T47D (cell line): ENCODE results near the gene TSC22D3.

Experiments
- DNase-seq, 2 experiments: peaks; one replicate each; pipeline versions ENCODE4 v3.0.0 to v3.0.0-alpha.2; 2011 to 2012; ENCODE audit warnings: low read depth in 1 of 2, low spot score in 1 of 2
- JUND ChIP-seq: IDR thresholded peaks from 2 replicates; pipeline ENCODE4 v1.6.1; 2012; ENCODE audit warnings: low read depth
- in situ Hi-C: cut with HindIII; loops from 2 replicates; pipeline ENCODE4 v1.10.0; 2016; ENCODE audit warnings: low sequenced_read_pairs, low pct_unique_long_range_greater_than_20kb

Gene TSC22D3

GRCh38 chrX:107773906-107774435 lies 1.6 kb downstream of the TSC22D3 start:
- TF ChIP-seq JUND = no peak
- DNase-seq = no peak
- in situ Hi-C loops = no loop called here

GRCh38 chrX:107773206-107773605 lies 2.4 kb downstream of the TSC22D3 start:
- TF ChIP-seq JUND = no peak
- in situ Hi-C loops = no loop called here
- no peak for DNase-seq

GRCh38 chrX:107769581-107770317 lies 5.8 kb downstream of the TSC22D3 start:
- TF ChIP-seq JUND = no peak
- in situ Hi-C loops = no loop called here
- DNase-seq = no peak

- no peak for TF ChIP-seq JUND
- in situ Hi-C loops = no loop called here
- no peak for DNase-seq
These were observed 7.5 kb downstream of the TSC22D3 start for GRCh38 chrX:107768051-107768450.

- no peak for TF ChIP-seq JUND
- in situ Hi-C loops = no loop called here
- no peak for DNase-seq
These were observed 9.0 kb downstream of the TSC22D3 start for GRCh38 chrX:107766470-107767150.

GRCh38 chrX:107764845-107765608 lies 10.6 kb downstream of the TSC22D3 start:
- TF ChIP-seq JUND = no peak
- no peak for DNase-seq
- in situ Hi-C loops = no loop called here

GRCh38 chrX:107763647-107764046 lies 11.9 kb downstream of the TSC22D3 start:
- in situ Hi-C loops = no loop called here
- TF ChIP-seq JUND = no peak
- no peak for DNase-seq

- DNase-seq = no peak
- in situ Hi-C loops = no loop called here
- no peak for TF ChIP-seq JUND
These were observed 15.1 kb downstream of the TSC22D3 start for GRCh38 chrX:107760304-107761077.

- no peak for DNase-seq
- no peak for TF ChIP-seq JUND
- in situ Hi-C loops = no loop called here
These were observed 17.3 kb downstream of the TSC22D3 start for GRCh38 chrX:107758231-107758766.

- in situ Hi-C loops = no loop called here
- TF ChIP-seq JUND = no peak
- no peak for DNase-seq
These were observed 19.9 kb downstream of the TSC22D3 start for GRCh38 chrX:107755721-107756120.

GRCh38 chrX:107753187-107753586 lies 22.4 kb downstream of the TSC22D3 start:
- no peak for TF ChIP-seq JUND
- DNase-seq = no peak
- in situ Hi-C loops = no loop called here

GRCh38 chrX:107752714-107753113 lies 22.9 kb downstream of the TSC22D3 start:
- no peak for TF ChIP-seq JUND
- in situ Hi-C loops = no loop called here

More at GRCh38 chrX:107752714-107753113, 22.9 kb downstream of the TSC22D3 start:
- DNase-seq = no peak
